ENCODE results near the gene PATE1. TPM values are rescaled to one million over a fixed set of nuclear protein-coding genes. Genes with fewer than 3 reads are reported as not detected.

The PATE1 gene
- total RNA-seq, 3 donors from 2014 or later: not detected

DNA sequence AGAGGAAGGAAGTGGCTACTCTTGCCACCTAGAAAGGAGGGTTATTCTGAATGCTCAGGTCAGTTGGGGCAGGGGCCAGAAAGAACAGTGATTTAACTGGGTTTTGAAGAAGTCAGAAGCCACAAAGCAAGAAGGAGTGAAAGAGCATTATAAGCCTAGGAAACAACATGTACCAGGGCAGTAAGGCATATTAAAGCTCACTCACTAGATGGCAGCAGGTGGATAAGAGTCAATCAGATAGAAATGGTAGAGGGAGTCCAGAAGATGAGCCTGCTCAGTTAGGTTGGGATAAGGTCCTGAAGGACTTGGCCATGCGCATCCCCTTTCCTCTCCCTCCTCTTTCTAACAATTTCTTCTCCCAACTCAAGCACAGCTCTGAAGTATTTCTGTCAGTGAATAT, 22.0 kb upstream of the PATE1 start:
- Histone ChIP-seq H3K4me3 (no peak overlapping the region), H3K36me3 (no peaks in the 10 kb centered on the region), H3K9me3 (no peaks in the 10 kb centered on the region), H3K27me3 (no peaks in the 10 kb centered on the region), H3K4me1 (no peaks in the 10 kb centered on the region), H3K27ac (no peak overlapping the region)
- DNase-seq (ENCODE audit: low spot score in 2 of 2): no peak
- TF ChIP-seq POLR2AphosphoS5 (IDR thresholded peaks at IDR 0.05) (no peak), POLR2A (IDR thresholded peaks at IDR 0.05) (no peak)
- TF ChIP-seq, protein P1, sequence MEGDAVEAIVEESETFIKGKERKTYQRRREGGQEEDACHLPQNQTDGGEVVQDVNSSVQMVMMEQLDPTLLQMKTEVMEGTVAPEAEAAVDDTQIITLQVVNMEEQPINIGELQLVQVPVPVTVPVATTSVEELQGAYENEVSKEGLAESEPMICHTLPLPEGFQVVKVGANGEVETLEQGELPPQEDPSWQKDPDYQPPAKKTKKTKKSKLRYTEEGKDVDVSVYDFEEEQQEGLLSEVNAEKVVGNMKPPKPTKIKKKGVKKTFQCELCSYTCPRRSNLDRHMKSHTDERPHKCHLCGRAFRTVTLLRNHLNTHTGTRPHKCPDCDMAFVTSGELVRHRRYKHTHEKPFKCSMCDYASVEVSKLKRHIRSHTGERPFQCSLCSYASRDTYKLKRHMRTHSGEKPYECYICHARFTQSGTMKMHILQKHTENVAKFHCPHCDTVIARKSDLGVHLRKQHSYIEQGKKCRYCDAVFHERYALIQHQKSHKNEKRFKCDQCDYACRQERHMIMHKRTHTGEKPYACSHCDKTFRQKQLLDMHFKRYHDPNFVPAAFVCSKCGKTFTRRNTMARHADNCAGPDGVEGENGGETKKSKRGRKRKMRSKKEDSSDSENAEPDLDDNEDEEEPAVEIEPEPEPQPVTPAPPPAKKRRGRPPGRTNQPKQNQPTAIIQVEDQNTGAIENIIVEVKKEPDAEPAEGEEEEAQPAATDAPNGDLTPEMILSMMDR (IDR thresholded peaks at IDR 0.05): no peak
- intact Hi-C loops (cut with DNase I; ENCODE audit: low total_unique reads): no loop called here

DNA sequence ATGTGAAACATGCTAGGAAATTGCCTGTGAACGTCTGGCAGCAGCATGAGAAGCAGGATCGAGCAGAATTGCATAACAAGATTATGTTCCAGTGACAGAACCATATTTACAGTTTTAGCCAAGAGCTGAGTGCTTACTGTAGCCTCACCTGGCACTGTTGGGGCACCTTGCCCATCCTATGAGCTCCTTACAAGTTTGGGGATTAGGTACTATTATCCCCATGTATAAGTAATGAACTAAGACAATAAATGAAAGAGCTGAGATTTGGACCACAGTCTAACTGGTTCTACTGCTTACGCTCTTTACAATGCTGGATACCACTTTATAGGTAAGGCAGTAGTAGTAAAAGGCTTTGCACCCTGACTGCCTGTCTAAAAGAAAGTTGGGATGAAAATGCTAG, 17.1 kb upstream of the PATE1 start:
- no peaks in the 10 kb centered on the region for H3K36me3 ChIP-seq
- H3K9me3 ChIP-seq: no peaks in the 10 kb centered on the region
- no peak overlapping the region for H3K4me3 ChIP-seq
- intact Hi-C loops (cut with DNase I; ENCODE audit: low total_unique reads): no loop called here
- DNase-seq (ENCODE audit: low spot score in 2 of 2): no peak
- H3K27ac ChIP-seq: no peak overlapping the region
- H3K27me3 ChIP-seq: no peaks in the 10 kb centered on the region
- TF ChIP-seq, protein P1 (IDR thresholded peaks at IDR 0.05): no peak
- no peaks in the 10 kb centered on the region for H3K4me1 ChIP-seq

DNA sequence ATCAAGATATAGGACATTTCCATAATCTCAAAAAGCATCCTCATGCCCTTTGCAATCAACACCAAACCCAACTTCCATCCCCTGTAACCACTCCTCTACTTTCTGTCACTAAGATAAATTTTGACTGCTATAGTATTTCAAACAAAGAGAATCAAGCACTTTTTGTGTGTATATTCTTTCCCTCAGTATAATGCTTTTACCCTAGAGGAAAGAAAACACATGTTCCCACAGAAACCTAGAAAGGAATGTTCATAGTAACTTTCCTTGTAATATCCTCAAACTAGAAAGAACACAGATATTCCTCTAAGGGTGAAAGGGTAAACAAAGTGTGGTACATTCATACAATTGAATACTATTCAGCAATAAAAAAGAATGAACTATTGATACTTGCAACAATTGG, 5.5 kb upstream of the PATE1 start:
- no peak overlapping the region for H3K27ac ChIP-seq
- TF ChIP-seq POLR2A (IDR thresholded peaks at IDR 0.05) (no peak), POLR2AphosphoS5 (IDR thresholded peaks at IDR 0.05) (no peak)
- TF ChIP-seq, protein P1 (IDR thresholded peaks at IDR 0.05): no peak
- peaks cover 0 to 11% of the 10 kb centered on the region in 2 donors for H3K9me3 ChIP-seq
- no peak overlapping the region for H3K4me3 ChIP-seq
- no peaks in the 10 kb centered on the region for H3K27me3 ChIP-seq
- no peaks in the 10 kb centered on the region for H3K4me1 ChIP-seq
- H3K36me3 ChIP-seq: no peaks in the 10 kb centered on the region
- intact Hi-C loops (cut with DNase I; ENCODE audit: low total_unique reads): no loop called here
- no peak for DNase-seq (ENCODE audit: low spot score in 2 of 2)

DNA sequence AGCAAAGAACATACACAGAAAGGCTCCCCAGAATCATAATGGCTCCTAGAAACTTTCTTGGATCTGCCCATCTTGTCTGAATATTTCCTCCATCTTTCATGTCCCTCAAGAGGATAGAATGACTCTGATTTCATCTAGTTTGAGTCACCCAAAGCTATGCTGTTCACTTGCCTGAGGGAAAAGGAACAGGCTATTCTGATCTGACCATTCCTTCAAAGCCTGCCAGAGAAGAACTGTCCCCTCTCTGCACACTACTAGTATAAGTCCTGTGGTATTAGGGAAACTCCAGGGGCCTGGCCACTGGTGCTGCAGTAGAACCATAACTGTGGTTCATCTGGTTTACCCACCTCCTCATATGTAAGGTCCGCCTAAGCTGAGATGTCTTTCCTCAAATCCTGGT, 2.4 kb upstream of the PATE1 start:
- Histone ChIP-seq H3K4me1 (no peaks in the 10 kb centered on the region), H3K4me3 (no peak overlapping the region), H3K27ac (no peak overlapping the region), H3K36me3 (no peaks in the 10 kb centered on the region), H3K27me3 (no peaks in the 10 kb centered on the region), H3K9me3 (peaks cover 0 to under 1% of the 10 kb centered on the region in 2 donors)
- DNase-seq (ENCODE audit: low spot score in 2 of 2): no peak
- TF ChIP-seq POLR2A (IDR thresholded peaks at IDR 0.05): no peak
- no peak for TF ChIP-seq POLR2AphosphoS5 (IDR thresholded peaks at IDR 0.05)
- TF ChIP-seq, protein P1 (IDR thresholded peaks at IDR 0.05): no peak
- intact Hi-C loops (cut with DNase I; ENCODE audit: low total_unique reads): no loop called here

DNA sequence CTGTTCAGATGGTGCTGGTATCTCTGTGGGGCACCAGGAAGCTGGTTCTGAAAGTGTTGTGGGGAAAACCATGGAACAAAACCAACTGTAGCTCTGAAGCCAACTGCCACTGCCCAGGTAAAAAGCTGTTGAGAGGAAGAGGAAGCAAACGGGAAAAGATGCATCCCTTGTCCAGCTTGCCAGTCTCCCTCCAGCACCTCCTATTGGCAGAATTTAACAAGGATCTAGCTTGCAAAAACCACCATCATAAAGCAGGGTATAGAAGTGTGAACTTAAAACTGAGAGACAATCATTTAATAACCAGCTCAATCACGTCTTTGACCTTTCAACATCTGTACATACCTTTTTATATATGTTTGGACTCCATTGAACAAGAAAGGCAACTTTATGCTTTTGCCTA, 4.5 kb downstream of the PATE1 start:
- Histone ChIP-seq H3K27ac (no peak overlapping the region), H3K36me3 (no peaks in the 10 kb centered on the region), H3K9me3 (no peaks in the 10 kb centered on the region), H3K4me3 (no peak overlapping the region), H3K27me3 (no peaks in the 10 kb centered on the region), H3K4me1 (no peaks in the 10 kb centered on the region)
- intact Hi-C loops (cut with DNase I; ENCODE audit: low total_unique reads): no loop called here
- no peak for DNase-seq (ENCODE audit: low spot score in 2 of 2)
- TF ChIP-seq POLR2A (IDR thresholded peaks at IDR 0.05) (no peak), POLR2AphosphoS5 (IDR thresholded peaks at IDR 0.05) (no peak)
- TF ChIP-seq, protein P1 (IDR thresholded peaks at IDR 0.05): no peak

Measured in breast epithelium (tissue), 4 donors.